ENCODE results near the gene CD37.

- TF ChIP-seq CTCF (IDR thresholded peaks at IDR 0.05; ENCODE audit: low read length) (no peak), EZH2 (IDR thresholded peaks at IDR 0.05; ENCODE audit: borderline replicate concordance, low read length) (no peak)
Measured at GRCh38 chr19:49343123-49343522, 7.9 kb downstream of the CD37 start.
